Muscle layer of duodenum (tissue), 2 donors: ENCODE data around the gene LRGUK.
"Not testable (repeated sequence)": the region's sequence is repeated elsewhere in the genome, so short reads cannot be mapped to it uniquely, and the experiment has no call there.

ENCODE experiments used
- H3K27ac ChIP-seq: one replicate; pipeline ENCODE4 v1.7.0; 2013; ENCODE audit warnings: mild to moderate bottlenecking, low read length
- H3K27me3 ChIP-seq: one replicate; pipeline ENCODE4 v1.7.0; 2013; ENCODE audit warnings: low read depth, mild to moderate bottlenecking, control low read depth, low read length
- H3K36me3 ChIP-seq, 2 donors: one replicate each; pipeline ENCODE4 v1.7.0; 2013; ENCODE audit warnings: low read length in 2 of 2, control low read depth in 1 of 2, mild to moderate bottlenecking in 1 of 2; ENCODE audit not compliant: insufficient read depth in 2 of 2, control insufficient read depth in 1 of 2
- H3K4me1 ChIP-seq, 2 donors: one replicate each; pipeline ENCODE4 v1.7.0; 2013; ENCODE audit warnings: low read length in 2 of 2, mild to moderate bottlenecking in 2 of 2, control low read depth in 1 of 2, moderate library complexity in 1 of 2; ENCODE audit not compliant: insufficient read depth in 2 of 2, control insufficient read depth in 1 of 2
- H3K4me3 ChIP-seq, 2 donors: one replicate each; pipeline ENCODE4 v1.7.0; 2013; ENCODE audit warnings: low read length in 2 of 2, low read depth in 1 of 2, mild to moderate bottlenecking in 1 of 2
- H3K9me3 ChIP-seq, 2 donors: one replicate each; pipeline ENCODE4 v1.7.0; 2013; ENCODE audit warnings: low read length in 2 of 2, control low read depth in 1 of 2, mild to moderate bottlenecking in 1 of 2; ENCODE audit not compliant: control insufficient read depth in 1 of 2
- donor health status: healthy.

The LRGUK gene, protein sequence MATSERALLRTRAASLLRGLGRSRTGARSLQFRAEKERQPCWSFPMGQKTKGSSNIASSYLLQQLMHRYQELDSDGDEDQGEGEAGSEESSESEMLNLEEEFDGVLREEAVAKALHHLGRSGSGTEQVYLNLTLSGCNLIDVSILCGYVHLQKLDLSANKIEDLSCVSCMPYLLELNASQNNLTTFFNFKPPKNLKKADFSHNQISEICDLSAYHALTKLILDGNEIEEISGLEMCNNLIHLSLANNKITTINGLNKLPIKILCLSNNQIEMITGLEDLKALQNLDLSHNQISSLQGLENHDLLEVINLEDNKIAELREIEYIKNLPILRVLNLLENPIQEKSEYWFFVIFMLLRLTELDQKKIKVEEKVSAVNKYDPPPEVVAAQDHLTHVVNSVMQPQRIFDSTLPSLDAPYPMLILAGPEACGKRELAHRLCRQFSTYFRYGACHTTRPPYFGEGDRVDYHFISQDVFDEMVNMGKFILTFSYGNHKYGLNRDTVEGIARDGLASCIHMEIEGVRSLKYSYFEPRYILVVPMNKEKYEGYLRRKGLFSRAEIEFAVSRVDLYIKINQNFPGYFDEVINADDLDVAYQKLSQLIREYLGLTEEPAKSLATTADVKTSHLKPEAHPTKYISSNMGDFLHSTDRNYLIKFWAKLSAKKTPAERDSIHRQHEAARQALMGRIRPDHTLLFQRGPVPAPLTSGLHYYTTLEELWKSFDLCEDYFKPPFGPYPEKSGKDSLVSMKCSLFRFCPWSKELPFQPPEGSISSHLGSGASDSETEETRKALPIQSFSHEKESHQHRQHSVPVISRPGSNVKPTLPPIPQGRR

DNA sequence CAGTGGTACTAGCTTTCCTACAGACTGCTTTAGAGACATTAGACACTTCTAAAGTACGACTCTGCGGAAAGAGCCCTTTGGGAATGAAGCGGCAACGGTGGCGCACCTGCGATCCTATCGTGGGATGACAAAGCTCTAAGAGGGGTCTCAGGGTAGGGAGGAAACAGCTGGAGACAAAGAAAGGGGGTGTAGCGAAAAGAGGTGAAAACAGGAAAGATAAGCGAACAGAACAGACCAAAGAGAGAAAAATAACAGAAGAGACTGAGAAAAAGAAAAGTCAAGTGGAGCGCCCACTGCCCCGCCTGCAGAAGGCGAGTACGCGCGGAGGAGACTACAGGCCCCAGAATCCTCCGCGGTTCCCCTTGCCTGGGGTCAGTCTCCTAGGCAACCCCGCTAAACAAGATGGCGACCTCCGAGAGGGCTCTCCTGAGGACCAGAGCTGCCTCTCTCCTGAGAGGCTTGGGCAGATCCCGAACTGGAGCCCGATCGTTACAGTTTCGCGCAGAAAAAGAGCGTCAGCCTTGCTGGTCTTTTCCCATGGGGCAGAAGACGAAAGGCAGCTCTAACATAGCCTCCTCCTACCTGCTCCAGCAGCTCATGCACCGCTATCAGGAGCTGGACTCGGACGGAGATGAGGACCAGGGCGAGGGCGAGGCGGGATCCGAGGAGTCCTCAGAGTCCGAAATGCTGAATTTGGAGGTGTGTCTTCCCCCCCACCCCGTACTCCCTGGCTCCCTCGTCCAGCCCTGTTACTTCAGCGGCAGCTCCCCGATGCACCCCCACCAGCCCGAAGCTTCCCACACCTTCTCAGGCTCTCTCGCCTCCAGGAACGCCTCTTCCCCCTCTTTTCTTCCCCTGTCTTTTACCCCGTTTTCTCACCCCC lies at the start of gene LRGUK:
Gene LRGUK (plus strand): TSS at position 375 of the 883 bp plus-strand sequence. CDS start 28 bp downstream, at position 403.
- H3K4me1 ChIP-seq: peaks cover 0 to 10% of the 10 kb centered on the region in 2 donors
- no peak within 1 kb of the TSS for H3K27ac ChIP-seq
- H3K36me3 ChIP-seq: no peaks in the 10 kb centered on the region
- no peaks in the 10 kb centered on the region for H3K27me3 ChIP-seq
- no peaks in the 10 kb centered on the region for H3K9me3 ChIP-seq
- H3K4me3 ChIP-seq: peak within 1 kb of the TSS; percentile 81 to 94

DNA sequence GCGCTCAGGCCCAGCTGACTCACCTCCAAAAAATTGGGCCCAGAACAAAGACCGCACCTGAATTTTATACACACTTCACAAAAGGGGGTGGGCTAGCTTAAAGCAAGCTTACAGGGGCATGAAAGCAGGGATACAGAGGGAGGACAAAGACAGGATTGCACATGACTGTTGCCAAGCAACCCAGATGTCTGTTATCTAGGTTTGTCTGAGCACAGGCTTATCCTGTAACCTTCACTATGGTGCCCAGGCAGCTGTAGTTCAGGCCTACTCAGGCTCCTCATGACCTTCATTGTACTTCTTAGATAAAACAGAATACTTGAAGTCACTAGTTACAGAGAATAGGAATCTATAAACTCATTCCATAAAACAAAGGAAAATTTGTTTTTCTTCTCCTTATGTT lies 49.6 kb upstream of the LRGUK start:
- H3K9me3 ChIP-seq, H3K27me3 ChIP-seq, H3K4me3 ChIP-seq, H3K36me3 ChIP-seq, H3K27ac ChIP-seq, H3K4me1 ChIP-seq: not testable (repeated sequence)

DNA sequence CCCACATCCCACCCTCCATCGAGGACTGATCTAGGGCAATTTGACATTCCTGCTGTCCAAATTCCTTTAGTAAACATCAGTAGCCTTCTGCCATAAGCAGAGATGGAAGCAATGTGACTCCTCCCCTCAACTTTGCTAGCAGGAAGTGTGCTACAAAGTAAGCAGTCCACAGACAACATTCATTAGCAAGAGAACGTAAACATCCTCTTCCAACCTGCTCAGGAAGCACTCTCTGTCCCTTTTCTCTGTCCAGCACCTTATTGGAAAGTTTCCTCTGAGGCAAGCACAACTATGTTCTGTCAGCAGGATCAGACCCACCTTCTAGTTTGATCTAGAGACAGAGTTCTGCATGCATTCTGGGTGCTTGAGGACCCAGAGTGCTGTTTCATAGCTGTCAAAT lies 48.1 kb upstream of the LRGUK start:
- Histone ChIP-seq H3K27ac (no peak overlapping the region), H3K4me1 (no peaks in the 10 kb centered on the region), H3K36me3 (peaks cover 0 to 5% of the 10 kb centered on the region in 2 donors), H3K9me3 (no peaks in the 10 kb centered on the region), H3K27me3 (no peaks in the 10 kb centered on the region), H3K4me3 (no peak overlapping the region)

DNA sequence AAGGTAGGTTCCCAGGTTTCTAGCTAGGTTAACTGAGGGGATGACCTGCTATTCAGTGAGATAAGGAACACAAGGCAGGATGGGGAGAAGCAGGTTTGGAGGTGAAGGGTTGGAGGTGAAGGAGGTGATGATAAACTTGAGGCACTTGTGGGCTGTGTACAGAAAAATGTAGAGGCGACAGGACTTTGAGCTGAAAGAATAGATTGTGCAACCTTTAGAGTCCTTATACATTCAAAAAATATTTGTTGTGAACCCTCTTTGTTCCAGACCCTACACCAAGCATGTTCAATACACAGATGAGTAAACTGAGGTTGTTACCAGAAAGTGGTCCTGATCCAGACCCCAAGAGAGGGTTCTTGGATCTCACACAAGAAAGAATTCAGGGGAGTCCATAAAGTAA lies 45.4 kb upstream of the LRGUK start:
- Histone ChIP-seq H3K36me3 (no peaks in the 10 kb centered on the region), H3K27ac (no peak overlapping the region), H3K4me1 (no peaks in the 10 kb centered on the region), H3K4me3 (no peak overlapping the region), H3K9me3 (no peaks in the 10 kb centered on the region), H3K27me3 (no peaks in the 10 kb centered on the region)

DNA sequence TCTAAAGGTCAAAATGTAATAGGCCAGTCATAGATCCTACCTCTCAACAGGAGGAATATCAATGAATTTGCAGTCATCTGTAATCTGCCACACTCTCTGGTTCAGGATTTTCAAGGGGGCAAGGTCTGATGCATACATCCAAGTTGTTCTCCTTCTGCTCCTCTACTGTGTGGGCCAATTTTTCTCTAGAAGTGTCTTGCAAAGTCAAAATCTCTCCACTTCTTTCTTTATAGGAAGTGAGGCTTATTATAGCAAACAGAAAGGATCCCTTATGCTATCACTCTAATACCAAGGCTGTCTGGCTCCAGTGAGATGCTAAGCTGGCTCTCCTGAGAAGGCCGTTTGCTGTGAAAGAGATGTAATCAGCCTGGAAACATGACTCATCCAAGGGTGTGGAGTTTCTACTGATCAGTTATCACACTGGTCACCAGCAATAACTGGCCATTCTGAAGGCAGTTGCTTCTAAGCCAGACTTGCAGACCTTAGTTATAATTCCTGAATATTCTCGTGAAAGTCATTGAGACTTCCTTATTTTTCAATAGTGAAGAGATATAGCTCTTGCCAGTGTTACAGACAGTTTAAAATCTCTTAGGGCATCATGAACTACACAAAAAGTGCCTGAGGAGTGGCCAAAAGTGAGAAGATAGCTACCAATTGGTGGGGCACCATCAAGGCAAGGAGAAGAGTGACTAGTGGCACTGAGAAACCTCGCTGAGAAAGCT lies 43.2 kb upstream of the LRGUK start:
- H3K4me3 ChIP-seq: no peak overlapping the region
- no peaks in the 10 kb centered on the region for H3K4me1 ChIP-seq
- H3K36me3 ChIP-seq: no peaks in the 10 kb centered on the region
- H3K27ac ChIP-seq: no peak overlapping the region
- peaks cover 0 to under 1% of the 10 kb centered on the region in 2 donors for H3K9me3 ChIP-seq
- no peaks in the 10 kb centered on the region for H3K27me3 ChIP-seq

DNA sequence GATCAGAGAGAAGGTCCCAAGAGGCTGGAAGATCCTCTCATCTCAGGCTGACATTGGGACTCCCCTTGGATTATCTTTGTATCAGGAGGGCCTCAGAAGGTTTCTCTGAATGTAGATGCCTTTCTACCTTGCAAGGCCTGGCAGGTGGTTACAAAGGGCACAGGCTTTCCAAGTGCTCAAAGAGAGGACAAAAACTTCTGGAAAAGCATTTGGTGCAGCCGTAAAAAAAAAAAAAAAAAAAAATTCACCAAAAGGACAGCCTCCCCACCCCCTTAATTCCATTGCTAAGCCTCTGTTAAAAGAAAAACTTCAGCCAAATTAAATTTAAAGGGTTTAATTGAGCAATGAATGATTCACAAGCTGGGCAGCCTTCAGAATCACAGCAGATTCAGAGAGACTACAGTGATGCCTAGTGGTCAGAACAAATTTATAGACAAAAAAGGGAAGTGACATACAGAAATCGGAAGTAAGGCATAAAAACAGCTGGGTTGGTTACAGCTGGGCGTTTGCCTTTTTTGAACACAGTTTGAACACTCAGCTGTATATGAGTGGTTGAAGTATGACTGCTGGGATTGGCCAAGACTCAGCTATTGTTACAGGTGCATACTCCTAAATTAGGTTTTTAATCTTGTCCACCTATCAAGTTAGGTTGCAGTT lies 42.5 kb upstream of the LRGUK start:
- no peaks in the 10 kb centered on the region for H3K36me3 ChIP-seq
- H3K4me1 ChIP-seq: no peaks in the 10 kb centered on the region
- peaks cover 0 to 7% of the 10 kb centered on the region in 2 donors for H3K9me3 ChIP-seq
- H3K27me3 ChIP-seq: no peaks in the 10 kb centered on the region
- no peak overlapping the region for H3K4me3 ChIP-seq
- no peak overlapping the region for H3K27ac ChIP-seq

DNA sequence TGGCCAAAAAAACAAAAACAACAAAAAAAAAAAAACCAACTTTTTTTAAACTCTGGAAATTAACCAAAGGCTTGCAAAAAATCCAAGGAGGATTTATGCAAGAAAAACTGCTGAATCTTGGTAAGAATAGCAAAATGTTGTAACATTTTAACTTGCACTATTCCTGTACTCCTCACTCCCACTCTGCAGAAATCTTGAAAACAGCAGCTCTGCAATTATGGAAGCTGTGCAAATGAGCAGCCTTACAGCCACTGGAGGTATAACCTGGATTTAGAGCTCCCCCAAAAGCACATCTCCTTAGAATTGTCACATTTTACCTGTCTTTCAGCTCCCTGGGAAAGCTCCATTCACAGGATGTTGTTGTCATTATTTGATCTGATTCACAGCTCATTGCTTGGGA lies 41.8 kb upstream of the LRGUK start:
- Histone ChIP-seq H3K27ac (no peak overlapping the region), H3K27me3 (no peaks in the 10 kb centered on the region), H3K36me3 (no peaks in the 10 kb centered on the region), H3K4me1 (no peaks in the 10 kb centered on the region), H3K9me3 (peaks cover 0 to 7% of the 10 kb centered on the region in 2 donors), H3K4me3 (no peak overlapping the region)

DNA sequence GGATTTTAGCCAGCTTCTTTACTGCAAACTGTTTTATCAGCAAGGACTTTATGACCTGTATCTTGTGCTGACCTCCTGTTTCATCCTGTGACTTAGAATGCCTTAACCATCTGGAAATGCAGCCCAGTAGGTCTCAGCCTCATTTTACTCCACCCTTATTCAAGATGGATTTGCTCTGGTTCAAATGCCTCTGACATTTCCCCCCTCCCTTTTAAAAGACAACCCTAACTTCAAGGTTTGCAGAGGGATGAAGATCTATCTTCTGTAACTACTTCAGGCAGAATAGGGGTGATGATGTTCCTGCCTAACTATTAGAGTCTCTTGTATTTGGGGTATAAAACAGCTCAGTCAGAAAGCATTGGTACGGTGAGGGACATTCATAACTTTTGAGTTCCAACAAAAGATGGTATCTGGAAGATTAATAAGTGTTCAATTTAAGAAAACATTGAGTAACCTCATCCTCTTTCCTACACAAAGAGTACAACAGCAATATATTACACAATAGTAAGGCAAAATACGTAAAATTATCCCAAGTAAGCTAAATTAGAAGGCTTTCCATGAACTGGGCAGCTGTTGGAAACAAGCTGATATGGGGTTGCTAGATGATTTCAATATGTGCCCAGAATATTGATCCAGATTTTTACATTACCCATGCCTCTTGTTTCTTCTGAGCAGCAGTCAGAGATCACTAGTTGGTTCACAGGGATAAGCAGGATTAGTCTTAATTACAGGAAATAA lies 40.0 kb upstream of the LRGUK start:
- Histone ChIP-seq H3K36me3 (no peaks in the 10 kb centered on the region), H3K4me1 (no peaks in the 10 kb centered on the region), H3K9me3 (peaks cover 0 to 7% of the 10 kb centered on the region in 2 donors), H3K27me3 (no peaks in the 10 kb centered on the region), H3K4me3 (no peak overlapping the region), H3K27ac (no peak overlapping the region)

DNA sequence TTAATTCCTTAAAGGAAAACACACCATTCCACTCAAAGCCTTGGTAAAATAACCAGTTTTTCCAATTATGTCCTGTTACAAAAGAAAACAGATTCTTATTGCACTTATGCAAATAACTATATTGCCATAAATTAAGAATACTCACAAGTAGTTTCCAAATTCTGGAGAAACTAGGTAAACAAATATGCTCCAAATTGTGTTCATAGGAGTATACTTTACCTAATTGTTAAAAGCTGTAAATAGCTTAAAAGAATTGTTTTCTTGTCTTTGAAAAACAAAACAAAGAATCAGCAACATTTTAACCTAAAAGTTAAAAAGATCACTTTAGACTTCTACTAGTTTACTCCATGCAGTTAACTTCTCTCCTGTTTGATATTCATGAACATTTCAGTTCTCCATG lies 38.9 kb upstream of the LRGUK start:
- no peaks in the 10 kb centered on the region for H3K4me1 ChIP-seq
- peaks cover 0 to 7% of the 10 kb centered on the region in 2 donors for H3K9me3 ChIP-seq
- no peaks in the 10 kb centered on the region for H3K27me3 ChIP-seq
- no peaks in the 10 kb centered on the region for H3K36me3 ChIP-seq
- H3K27ac ChIP-seq: no peak overlapping the region
- no peak overlapping the region for H3K4me3 ChIP-seq

DNA sequence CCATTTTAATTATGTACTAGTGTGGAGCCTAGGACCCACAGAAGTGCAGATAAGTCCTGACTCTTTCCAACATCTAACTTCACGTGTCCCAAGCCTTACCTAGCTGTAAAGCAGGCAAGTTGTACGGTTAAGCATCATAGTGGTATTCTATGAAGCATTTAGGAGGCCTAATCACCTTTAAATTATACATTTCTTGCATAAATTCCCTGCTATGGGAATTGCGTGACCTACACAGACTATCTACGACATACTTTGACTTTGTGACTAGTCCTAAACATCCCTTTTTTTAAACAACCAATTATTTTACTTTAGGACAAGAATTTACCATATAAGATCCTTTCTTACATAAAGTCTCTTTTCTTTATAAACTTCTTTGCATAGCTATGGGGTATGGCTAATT lies 37.7 kb upstream of the LRGUK start:
- peaks cover 0 to 7% of the 10 kb centered on the region in 2 donors for H3K9me3 ChIP-seq
- H3K36me3 ChIP-seq: no peaks in the 10 kb centered on the region
- H3K4me3 ChIP-seq: no peak overlapping the region
- H3K27ac ChIP-seq: no peak overlapping the region
- no peaks in the 10 kb centered on the region for H3K27me3 ChIP-seq
- no peaks in the 10 kb centered on the region for H3K4me1 ChIP-seq
